GM19239 (cell line): ENCODE data around the gene ABCD1.
"Not testable (repeated sequence)": the region's sequence is repeated elsewhere in the genome, so short reads cannot be mapped to it uniquely, and the experiment has no call there.

Source experiments
- DNase-seq: peaks from one replicate; pipeline ENCODE4 v3.0.0; 2011; ENCODE audit warnings: low spot score; ENCODE audit not compliant: insufficient read length
- FAIRE-seq: peaks from 2 replicates; lab custom pipeline; 2011; peaks lifted over from hg19 to GRCh38; lab: Jason Lieb, UNC

The ABCD1 gene

DNA sequence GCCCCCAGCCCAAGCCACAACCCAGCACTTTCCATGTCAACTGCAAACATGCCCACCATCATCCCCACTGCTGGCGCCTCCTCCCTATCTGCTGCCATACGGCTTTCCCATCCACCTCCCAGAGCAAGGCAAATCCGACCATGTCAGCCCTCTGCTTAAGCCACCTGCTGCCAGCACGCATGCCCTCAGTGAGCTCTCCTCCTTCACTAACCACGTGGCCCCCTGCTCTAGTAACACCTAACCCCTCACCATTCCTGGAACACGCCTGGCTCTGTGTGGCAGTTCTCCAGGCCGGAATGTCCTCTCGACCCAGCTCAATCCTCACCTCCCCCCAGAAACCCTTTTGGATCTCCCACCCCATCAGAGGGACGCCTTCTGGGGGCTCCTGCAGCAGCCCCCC is 17.9 kb upstream of the ABCD1 start:
- DNase-seq (no peak), FAIRE-seq (no peak)

- FAIRE-seq (no peak), DNase-seq (no peak)
Observed at GRCh38 chrX:153707406-153707805, 17.2 kb upstream of the ABCD1 start.

- FAIRE-seq (no peak), DNase-seq (no peak)
Observed at GRCh38 chrX:153708415-153708814, 16.2 kb upstream of the ABCD1 start.

DNA sequence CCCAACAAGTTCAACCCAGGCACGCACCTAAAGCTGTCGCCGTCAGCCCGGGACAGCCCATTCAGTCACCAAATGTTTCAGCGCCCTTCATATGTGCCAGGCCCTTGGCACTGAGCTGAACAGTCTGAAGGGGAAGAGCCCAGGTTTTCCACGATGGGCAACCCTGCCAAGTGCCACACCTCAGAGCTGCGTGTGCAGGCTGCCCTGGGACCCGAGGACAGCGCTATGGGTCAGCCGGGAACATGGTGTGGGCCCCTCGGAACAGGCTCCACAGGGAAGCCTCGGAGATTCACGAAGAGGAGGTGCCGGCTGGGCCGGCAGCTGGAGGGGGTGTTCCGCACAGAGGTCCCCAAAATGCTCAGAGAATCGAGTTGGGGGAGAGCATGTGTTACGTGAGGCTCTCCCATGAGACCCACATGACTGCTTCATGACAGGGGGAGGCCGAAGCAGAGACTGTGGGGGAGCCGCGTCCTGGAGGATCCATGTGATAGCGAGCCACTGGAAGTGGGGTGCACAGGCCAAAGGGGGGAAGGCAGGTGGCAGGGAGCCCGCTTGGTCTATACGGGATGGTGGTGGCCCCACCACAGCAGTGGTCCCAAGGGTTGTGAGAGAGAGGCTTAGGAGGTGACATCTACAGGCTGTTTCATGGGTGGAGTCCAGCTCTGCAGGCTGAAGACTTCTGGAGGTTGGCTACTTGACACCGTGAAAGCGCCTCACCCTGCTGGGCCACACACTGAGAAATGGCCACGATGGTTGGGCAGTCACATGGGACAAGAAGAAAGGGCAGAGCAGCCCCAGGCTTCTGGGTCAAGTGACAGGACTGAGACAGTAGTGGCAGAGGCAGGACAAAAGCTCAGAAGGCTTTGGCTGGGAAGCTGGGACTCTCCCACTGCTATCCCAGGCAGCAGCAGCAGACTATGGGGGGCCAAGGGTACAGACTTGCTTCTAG is 14.7 kb upstream of the ABCD1 start:
- FAIRE-seq: no peak
- DNase-seq: no peak

DNA sequence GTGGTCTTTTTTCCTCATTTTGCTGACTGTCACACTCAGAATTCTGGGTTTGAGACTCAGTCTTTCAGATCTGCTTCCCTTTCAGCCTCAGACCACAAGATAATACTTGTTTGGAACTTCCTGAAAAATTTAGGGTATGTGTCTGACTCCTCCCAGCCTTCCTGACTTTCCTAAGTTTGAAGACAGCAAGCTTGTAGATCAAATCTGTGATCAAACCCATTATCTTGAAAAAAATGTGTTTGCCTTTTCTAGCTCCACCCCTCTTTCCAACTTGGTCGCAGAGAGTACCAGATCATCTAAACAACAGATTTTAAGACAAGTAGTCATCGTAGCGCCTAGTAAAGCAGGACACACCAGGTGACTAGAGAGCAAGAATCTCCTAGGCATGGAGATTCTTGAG is 10.4 kb upstream of the ABCD1 start:
- FAIRE-seq: no peak
- DNase-seq: no peak

DNA sequence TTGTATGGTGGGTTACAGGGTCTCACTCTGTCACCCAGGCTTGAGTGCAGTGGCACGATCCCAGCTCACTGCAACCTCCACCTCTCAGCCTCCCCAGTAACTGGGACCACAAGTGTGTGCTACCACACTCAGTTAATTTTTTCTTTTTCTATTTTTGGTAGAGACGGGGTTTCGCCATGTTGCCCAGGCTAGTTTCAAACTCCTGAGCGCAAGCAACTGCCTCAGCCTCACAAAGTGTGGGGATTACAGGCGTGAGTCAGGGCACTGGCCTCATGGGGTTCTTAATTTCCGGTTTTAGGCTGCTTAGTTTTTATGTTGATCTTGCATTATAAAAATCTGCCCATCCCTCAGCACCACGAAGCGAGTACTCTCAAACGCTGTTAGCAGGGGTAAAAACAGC is 7.2 kb upstream of the ABCD1 start:
- DNase-seq: no peak
- no peak for FAIRE-seq

DNA sequence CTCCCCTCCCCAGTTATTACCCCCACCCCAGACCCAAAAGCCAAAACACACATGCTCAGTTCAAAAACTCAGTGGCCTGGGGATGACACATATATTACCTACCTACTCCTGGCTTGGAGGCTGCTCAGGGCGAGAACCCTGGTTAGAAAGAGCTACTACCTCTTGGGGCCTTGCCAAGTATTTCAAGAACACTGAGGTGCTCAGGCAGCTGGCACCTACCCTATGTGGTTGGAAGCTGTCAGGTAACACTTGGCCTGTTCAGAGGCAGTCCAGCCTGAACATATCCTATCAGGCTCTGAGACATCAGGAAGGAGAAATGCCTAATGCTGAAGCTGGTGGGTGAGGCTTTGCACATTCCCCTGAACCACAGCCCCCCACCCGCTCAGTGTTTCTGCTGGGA is 5.4 kb upstream of the ABCD1 start:
- FAIRE-seq (no peak), DNase-seq (no peak)

DNA sequence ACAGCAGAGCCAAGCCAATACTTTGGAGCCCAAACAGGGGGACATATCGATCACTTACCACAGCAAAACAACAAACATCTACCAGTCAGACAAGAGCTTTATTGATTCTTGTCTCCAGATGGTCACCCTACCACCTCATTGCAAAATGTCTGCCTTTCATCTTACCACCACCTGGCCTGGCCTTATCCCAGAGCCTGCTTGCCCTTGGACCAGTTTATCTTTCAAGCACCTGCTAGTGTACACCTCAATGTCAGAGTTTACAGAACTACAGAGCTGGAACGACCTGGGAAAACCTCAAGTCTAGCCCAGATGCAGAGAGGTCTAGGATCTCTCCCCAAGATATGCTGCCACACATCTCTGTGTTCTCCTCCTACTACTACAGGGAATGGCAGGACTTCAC is 5.0 kb upstream of the ABCD1 start:
- no peak for FAIRE-seq
- DNase-seq: no peak

- DNase-seq: no peak
- FAIRE-seq: peak; percentile 66
Observed at GRCh38 chrX:153722704-153723350, 1.8 kb upstream of the ABCD1 start.

GRCh38 chrX:153723351-153724251 is 1.1 kb upstream of the ABCD1 start:
- DNase-seq (no peak), FAIRE-seq (peak; percentile 80)

DNA sequence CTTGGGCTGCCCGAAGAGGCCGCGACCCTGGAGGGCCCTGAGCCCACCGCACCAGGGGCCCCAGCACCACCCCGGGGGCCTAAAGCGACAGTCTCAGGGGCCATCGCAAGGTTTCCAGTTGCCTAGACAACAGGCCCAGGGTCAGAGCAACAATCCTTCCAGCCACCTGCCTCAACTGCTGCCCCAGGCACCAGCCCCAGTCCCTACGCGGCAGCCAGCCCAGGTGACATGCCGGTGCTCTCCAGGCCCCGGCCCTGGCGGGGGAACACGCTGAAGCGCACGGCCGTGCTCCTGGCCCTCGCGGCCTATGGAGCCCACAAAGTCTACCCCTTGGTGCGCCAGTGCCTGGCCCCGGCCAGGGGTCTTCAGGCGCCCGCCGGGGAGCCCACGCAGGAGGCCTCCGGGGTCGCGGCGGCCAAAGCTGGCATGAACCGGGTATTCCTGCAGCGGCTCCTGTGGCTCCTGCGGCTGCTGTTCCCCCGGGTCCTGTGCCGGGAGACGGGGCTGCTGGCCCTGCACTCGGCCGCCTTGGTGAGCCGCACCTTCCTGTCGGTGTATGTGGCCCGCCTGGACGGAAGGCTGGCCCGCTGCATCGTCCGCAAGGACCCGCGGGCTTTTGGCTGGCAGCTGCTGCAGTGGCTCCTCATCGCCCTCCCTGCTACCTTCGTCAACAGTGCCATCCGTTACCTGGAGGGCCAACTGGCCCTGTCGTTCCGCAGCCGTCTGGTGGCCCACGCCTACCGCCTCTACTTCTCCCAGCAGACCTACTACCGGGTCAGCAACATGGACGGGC is 579 bp downstream of the ABCD1 start:
- FAIRE-seq (no peak), DNase-seq (no peak)

GRCh38 chrX:153725832-153726285 is 1.2 kb downstream of the ABCD1 start:
- DNase-seq (no peak), FAIRE-seq (no peak)

GRCh38 chrX:153726286-153727122 is 1.8 kb downstream of the ABCD1 start:
- DNase-seq: peak; percentile 82
- FAIRE-seq: peak; percentile 100

DNA sequence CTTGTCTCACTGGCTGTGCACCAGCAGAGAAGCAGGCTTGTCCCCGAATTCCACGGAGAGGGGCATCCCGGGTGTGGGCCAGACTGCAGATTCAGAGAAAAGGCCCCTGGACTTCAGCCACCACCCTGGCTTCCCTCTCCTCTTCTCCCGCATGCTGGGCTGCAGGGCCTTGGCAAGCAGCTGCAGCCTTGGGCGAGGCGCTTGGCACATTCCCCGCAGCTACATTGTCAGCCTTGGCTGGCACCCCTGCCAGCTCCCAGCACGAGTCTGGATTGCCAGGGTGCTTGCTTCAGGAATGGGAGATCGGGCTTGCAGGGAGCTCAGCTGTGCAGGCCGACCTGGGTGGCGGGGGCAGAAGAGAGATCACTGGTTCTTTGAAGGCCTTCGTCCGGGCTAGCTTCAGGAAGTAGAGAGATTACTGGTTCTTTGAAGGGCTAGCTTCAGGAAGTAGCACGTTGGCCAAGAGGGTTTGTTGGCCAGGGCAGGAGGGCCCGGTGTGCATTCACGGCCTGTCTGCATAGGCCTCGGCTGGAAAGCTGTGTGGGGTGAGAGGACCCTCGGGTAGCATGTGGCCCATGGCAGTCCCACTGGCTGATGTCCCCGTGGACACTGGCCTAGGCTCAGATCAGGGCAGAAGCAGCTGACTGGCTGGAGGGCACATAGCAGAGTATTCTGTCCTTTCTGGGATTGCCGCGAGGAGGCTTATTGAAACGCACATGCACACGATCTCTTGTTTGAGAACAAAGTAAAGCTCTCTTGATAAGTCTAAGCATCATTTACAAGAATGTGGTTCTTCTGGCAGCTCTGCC is 2.7 kb downstream of the ABCD1 start:
- no peak for FAIRE-seq
- DNase-seq: no peak

- FAIRE-seq (no peak), DNase-seq (no peak)
Observed at GRCh38 chrX:153728095-153728494, 3.4 kb downstream of the ABCD1 start.

GRCh38 chrX:153728951-153729631 is 4.4 kb downstream of the ABCD1 start:
- DNase-seq: no peak
- no peak for FAIRE-seq

GRCh38 chrX:153730115-153730514 is 5.5 kb downstream of the ABCD1 start:
- DNase-seq, FAIRE-seq: not testable (repeated sequence)
